HepG2 (cell line): Measurements from ENCODE around the gene MYO5B. TPM values are rescaled to one million over a fixed set of nuclear protein-coding genes. Genes with fewer than 3 reads are reported as not detected.

Experiments used
- ATAC-seq: fragments of 200-7000 bp; cut with Tn5 transposase; 3 replicates; pipeline ENCODE4 v1.9.1; 2020; ENCODE audit warnings: mild to moderate bottlenecking, moderate library complexity
- BruUV-seq: library from RNA; stranded (reverse); fragments of 400-500 nt; replicated peaks from 2 replicates; lab custom pipeline; 2021; lab: Mats Ljungman, UMichigan
- CTCF ChIA-PET: fragments of 300-600 bp; formaldehyde crosslinking; extraction: SDS; loops from one replicate; lab custom pipeline; 2021; ENCODE audit warnings: low total read pairs, inconsistent platforms, low intra/inter-chr PET ratio; lab: Yijun Ruan, JAX
- POLR2A ChIA-PET: fragments of 350-600 bp; sonication (Branson Sonifier 250); formaldehyde crosslinking; loops from one replicate; lab custom pipeline; 2020; ENCODE audit warnings: antibody characterized with exemption, inconsistent platforms; lab: Yijun Ruan, JAX
- DNase-seq: peaks from one replicate; pipeline ENCODE4 v3.0.0-alpha.2; 2015; ENCODE audit warnings: low spot score
- FAIRE-seq: peaks from 3 replicates; lab custom pipeline; 2011; peaks lifted over from hg19 to GRCh38; lab: Jason Lieb, UNC
- H2AFZ ChIP-seq: one replicate; pipeline ENCODE4 v1.6.1; 2011; ENCODE audit warnings: low read length, inconsistent platforms
- H3K27ac ChIP-seq: fragments of 300-600 bp; 3 replicates; pipeline ENCODE4 v1.8.0; 2011; ENCODE audit warnings: mixed run types, mild to moderate bottlenecking, mixed read lengths, low read length, inconsistent platforms; ENCODE audit not compliant: insufficient read depth; ENCODE audit errors: extremely low read length
- H3K27me3 ChIP-seq, 2 experiments: fragments of 200-600 bp in 1 of 2; 2 replicates in 1 of 2; 3 replicates in 1 of 2; pipeline versions ENCODE4 v1.6.0 to v1.8.0; 2011; ENCODE audit warnings: low read length in 2 of 2, mild to moderate bottlenecking in 2 of 2, moderate library complexity in 2 of 2, inconsistent platforms in 1 of 2; ENCODE audit not compliant: insufficient read depth in 2 of 2, control insufficient read depth in 1 of 2
- H3K36me3 ChIP-seq, 2 experiments: fragments of 200-600 bp in 1 of 2; replicated peaks in 1 of 2; 2 replicates in 1 of 2; 3 replicates in 1 of 2; pipeline versions ENCODE4 v1.5.1 to v1.8.0; 2011; ENCODE audit warnings: low read length in 2 of 2, inconsistent platforms in 1 of 2; ENCODE audit not compliant: insufficient read depth in 2 of 2, control insufficient read depth in 1 of 2
- H3K4me1 ChIP-seq: 2 replicates; pipeline ENCODE4 v1.5.1; 2012; ENCODE audit warnings: low read length, inconsistent platforms; ENCODE audit not compliant: insufficient read depth
- H3K4me2 ChIP-seq: 2 replicates; pipeline ENCODE4 v1.6.0; 2011; ENCODE audit warnings: low read depth, low read length, inconsistent platforms
- H3K4me3 ChIP-seq, 3 experiments: fragments of 200-600 bp in 1 of 3; sonication (generic), shearing (Covaris generic) in 1 of 3; replicated peaks in 1 of 3; 2 replicates each; pipeline ENCODE4 v1.5.1; 2011 to 2016; ENCODE audit warnings: low read length in 3 of 3, inconsistent platforms in 2 of 3, low read depth in 2 of 3, mild to moderate bottlenecking in 2 of 3, control low read depth in 1 of 3, mixed read lengths in 1 of 3; ENCODE audit not compliant: insufficient read depth in 1 of 3
- H3K79me2 ChIP-seq: one replicate; pipeline ENCODE4 v1.6.1; 2011; ENCODE audit warnings: low read length, inconsistent platforms; ENCODE audit not compliant: insufficient read depth
- H3K9ac ChIP-seq: 2 replicates; pipeline ENCODE4 v1.6.0; 2011; ENCODE audit warnings: mild to moderate bottlenecking, low read depth, low read length, inconsistent platforms; ENCODE audit not compliant: insufficient read depth
- H3K9me3 ChIP-seq: 2 replicates; pipeline ENCODE4 v1.5.1; 2012; ENCODE audit warnings: mild to moderate bottlenecking, low read length
- H4K20me1 ChIP-seq: 2 replicates; pipeline ENCODE4 v1.6.0; 2011; ENCODE audit warnings: inconsistent platforms, mild to moderate bottlenecking, low read length, moderate library complexity; ENCODE audit not compliant: insufficient read depth
- MZF1 ChIP-seq: sonication (generic); formaldehyde crosslinking; IDR thresholded peaks from 2 replicates; pipeline ENCODE4 v1.8.1; 2023; ENCODE audit warnings: mild to moderate bottlenecking, missing genetic modification reagents, borderline replicate concordance
- NFE2 ChIP-seq: sonication (generic); formaldehyde crosslinking; IDR thresholded peaks from 2 replicates; pipeline ENCODE4 v1.4.0; 2020; ENCODE audit warnings: missing genetic modification reagents
- NFKBIZ ChIP-seq: IDR thresholded peaks from 2 replicates; pipeline ENCODE4 v1.6.1; 2018; ENCODE audit warnings: missing genetic modification reagents, missing compliant biosample characterization
- TEAD2 ChIP-seq: sonication (generic); formaldehyde crosslinking; IDR thresholded peaks from 2 replicates; pipeline ENCODE4 v1.9.0; 2021; ENCODE audit warnings: missing genetic modification reagents
- ZNF652 ChIP-seq: IDR thresholded peaks from 2 replicates; pipeline ENCODE4 v1.6.1; 2016; ENCODE audit warnings: low read depth, borderline replicate concordance
- WGBS: methylation state at CpG from one replicate; pipeline ENCODE4 v1.1.6; 2017; ENCODE audit warnings: low lambda C conversion rate; 5-methylcytosine and 5-hydroxymethylcytosine counted together
- in situ Hi-C: cut with HindIII; loops from 2 replicates; pipeline ENCODE4 v1.10.0; 2017; ENCODE audit warnings: low pct_unique_long_range_greater_than_20kb; ENCODE audit not compliant: extremely low pct_ligation_motif_present
- intact Hi-C: fragments of 100-400 bp; cut with micrococcal nuclease; formaldehyde crosslinking; loops from one replicate; pipeline ENCODE4 v1.10.0; 2022; ENCODE audit not compliant: unreplicated experiment
- polyA plus RNA-seq, 8 experiments: library from polyadenylated mRNA; depleted of rRNA in 3 of 8; stranded (reverse) in 7 of 8; unstranded in 1 of 8; fragments of >200 nt; fragmentation: Illumina TruSeq in 4 of 8; extraction: Trizol in 4 of 8; gene quantifications; 2 replicates each; pipeline versions ENCODE4 v1.2.1 to v1.2.3, GENCODE V29; 2011 to 2016; ENCODE audit warnings: low read depth in 4 of 8, missing spikeins in 1 of 8, mixed read lengths in 1 of 8; ENCODE audit not compliant: insufficient read depth in 1 of 8
- total RNA-seq, 5 experiments: library from RNA; depleted of rRNA; stranded (reverse); fragments of >200 nt; fragmentation: Illumina TruSeq; extraction: Trizol; gene quantifications; 2 replicates each; pipeline ENCODE4 v1.2.3, GENCODE V29; 2016; ENCODE audit warnings: low read depth in 1 of 5
- TF ChIP-seq, protein P1 (sequence below): IDR thresholded peaks from 2 replicates; pipeline ENCODE4 v1.6.1; 2016; ENCODE audit warnings: missing biosample characterization, missing genetic modification reagents, low read depth
- TF ChIP-seq, protein P2 (sequence below): sonication (generic); formaldehyde crosslinking; IDR thresholded peaks from 2 replicates; pipeline ENCODE4 v1.5.1; 2020; ENCODE audit warnings: mild to moderate bottlenecking, moderate library complexity, missing genetic modification reagents

The MYO5B gene
- total and polyA plus RNA-seq, 2 of the 13 experiments (the other 11 are each of a cell fraction or from before 2014, with no cell fraction given): 13.1 to 24.0 TPM

DNA sequence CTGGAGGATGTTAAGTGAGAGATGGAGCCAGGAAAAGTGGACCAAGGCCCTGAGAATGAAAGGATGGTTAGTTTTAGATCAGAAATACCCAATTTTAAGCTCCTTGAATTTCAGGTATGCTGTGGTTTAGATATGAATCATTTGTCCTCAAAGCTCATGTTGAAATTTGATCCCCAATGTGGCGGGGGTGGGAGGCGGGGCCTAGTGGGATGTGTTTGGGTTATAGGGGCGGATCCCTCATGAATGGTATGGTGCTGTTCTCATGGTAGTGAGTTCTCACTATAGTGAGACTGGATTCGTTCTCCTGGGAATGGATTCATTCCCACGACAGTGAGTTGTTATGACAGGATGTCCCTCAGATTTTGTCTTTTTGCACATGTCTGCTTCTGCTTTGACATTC is 11.4 kb downstream of the MYO5B start:
- Histone ChIP-seq H3K4me1 (peaks cover 22% of the 10 kb centered on the region), H4K20me1 (no peaks in the 10 kb centered on the region; the same call in 1 of the 2 replicates), H3K36me3 (no peaks in the 10 kb centered on the region), H3K4me3 (no peak overlapping the region), H3K79me2 (peaks cover 10% of the 10 kb centered on the region), H3K9ac (no peak overlapping the region), H3K27me3 (no peaks in the 10 kb centered on the region), H3K27ac (no peak overlapping the region), H3K9me3 (no peaks in the 10 kb centered on the region), H2AFZ (no peak overlapping the region), H3K4me2 (no peak overlapping the region)
- ChIA-PET POLR2A (interaction anchor here (0.6 kb wide), 1 partner anchor 54 kb away, joined by 3 read pairs; no protein-coding TSS in a partner anchor), CTCF (no interaction called here)
- 93% methylated on average over 5 of the region's 5 CpGs for WGBS
- no TSS peak for BruUV-seq
- TF ChIP-seq NFE2 (no peak), NFKBIZ (CRISPR knock-in tag) (no peak), TEAD2 (CRISPR knock-in tag) (no peak), ZNF652 (CRISPR knock-in tag) (no peak), MZF1 (CRISPR knock-in tag) (no peak)
- TF ChIP-seq, protein P1, sequence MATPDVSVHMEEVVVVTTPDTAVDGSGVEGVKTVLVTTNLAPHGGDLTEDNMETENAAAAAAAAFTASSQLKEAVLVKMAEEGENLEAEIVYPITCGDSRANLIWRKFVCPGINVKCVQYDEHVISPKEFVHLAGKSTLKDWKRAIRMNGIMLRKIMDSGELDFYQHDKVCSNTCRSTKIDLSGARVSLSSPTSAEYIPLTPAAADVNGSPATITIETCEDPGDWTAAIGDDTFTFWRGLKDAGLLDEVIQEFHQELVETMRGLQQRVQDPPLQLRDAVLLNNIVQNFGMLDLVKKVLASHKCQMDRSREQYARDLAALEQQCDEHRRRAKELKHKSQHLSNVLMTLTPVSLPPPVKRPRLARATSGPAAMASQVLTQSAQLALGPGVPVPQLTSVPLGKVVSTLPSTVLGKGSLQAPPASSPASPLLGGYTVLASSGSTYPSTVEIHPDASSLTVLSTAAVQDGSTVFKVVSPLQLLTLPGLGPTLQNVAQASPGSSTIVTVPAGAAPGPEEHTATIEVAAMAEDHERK: no peak
- TF ChIP-seq, protein P2, sequence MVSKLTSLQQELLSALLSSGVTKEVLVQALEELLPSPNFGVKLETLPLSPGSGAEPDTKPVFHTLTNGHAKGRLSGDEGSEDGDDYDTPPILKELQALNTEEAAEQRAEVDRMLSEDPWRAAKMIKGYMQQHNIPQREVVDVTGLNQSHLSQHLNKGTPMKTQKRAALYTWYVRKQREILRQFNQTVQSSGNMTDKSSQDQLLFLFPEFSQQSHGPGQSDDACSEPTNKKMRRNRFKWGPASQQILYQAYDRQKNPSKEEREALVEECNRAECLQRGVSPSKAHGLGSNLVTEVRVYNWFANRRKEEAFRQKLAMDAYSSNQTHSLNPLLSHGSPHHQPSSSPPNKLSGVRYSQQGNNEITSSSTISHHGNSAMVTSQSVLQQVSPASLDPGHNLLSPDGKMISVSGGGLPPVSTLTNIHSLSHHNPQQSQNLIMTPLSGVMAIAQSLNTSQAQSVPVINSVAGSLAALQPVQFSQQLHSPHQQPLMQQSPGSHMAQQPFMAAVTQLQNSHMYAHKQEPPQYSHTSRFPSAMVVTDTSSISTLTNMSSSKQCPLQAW (CRISPR knock-in tag): no peak
- FAIRE-seq: no peak
- in situ Hi-C loops (no loop called here), intact Hi-C loops (loop anchor here (5.0 kb wide), 1 partner anchor 56 kb away; no protein-coding TSS in a partner anchor)
- DNase-seq: peak; percentile 25
- ATAC-seq: no peak
